Measurements from ENCODE around the gene ENOPH1.

- TF ChIP-seq POLR2A (IDR thresholded peaks at IDR 0.05) (no peak), CTCF (IDR thresholded peaks at IDR 0.05) (no peak)
Observed at GRCh38 chr4:82397527-82397926, 32.9 kb upstream of the ENOPH1 start.
